Right lobe of liver (tissue), 4 donors: ENCODE measurements around the gene WDR82.

Experiments used
- CTCF ChIP-seq, 4 donors: fragments of 200-600 bp in 3 of 4; fragments of 450-650 bp in 1 of 4; IDR thresholded peaks; one replicate each; pipeline versions ENCODE4 v1.5.1 to v1.8.0; 2016 to 2022; ENCODE audit warnings: antibody characterized with exemption in 4 of 4, mild to moderate bottlenecking in 2 of 4
- POLR2A ChIP-seq: fragments of 450-650 bp; IDR thresholded peaks from one replicate; pipeline ENCODE4 v1.6.1; 2017; ENCODE audit warnings: antibody characterized with exemption, mild to moderate bottlenecking
- donor health status: DM: no; HTN: no; CAD: no.
- donor health status: DM: no; HTN: no; CAD: no.
- donor health status: DM: no; HTN: yes; CAD: no.

DNA sequence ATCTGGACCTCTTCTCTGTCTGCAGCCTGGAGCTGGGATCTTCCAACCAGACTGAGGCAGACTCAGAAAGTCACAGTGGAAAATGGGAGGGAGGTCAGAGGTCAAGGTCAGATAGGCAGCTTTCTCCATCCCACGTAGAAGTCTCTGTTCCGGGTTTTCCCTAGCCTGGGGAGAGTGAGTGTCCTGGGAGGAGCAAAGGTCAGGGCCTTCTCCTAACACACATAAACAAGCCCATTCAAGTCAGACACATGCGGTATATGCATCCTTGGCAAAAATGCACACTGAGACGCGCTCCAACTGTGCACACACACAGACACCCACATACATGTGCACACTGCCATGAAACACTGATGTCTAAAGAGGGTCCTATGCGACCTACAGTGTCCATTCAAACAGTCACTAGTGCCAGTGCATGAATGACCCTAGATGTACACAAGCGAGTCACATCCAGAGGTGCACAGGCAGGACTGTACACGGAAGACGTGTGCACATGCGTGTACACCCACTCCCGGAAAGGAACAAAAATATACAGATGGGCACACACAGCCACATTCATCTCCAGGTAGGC lies 40.2 kb downstream of the WDR82 start:
- TF ChIP-seq CTCF (IDR thresholded peaks at IDR 0.05) = no peak
- TF ChIP-seq POLR2A = no peak
